Fibroblast of lung (primary cell): Measurements from ENCODE around the gene UBB. TPM values are rescaled to one million over a fixed set of nuclear protein-coding genes. Genes with fewer than 3 reads are reported as not detected.
A peak's percentile ranks its signal among the peaks of the same experiment; 100 is the strongest.

Experiments
- DNase-seq, 2 donors: peaks; one replicate each; pipeline versions ENCODE4 v3.0.0 to v3.0.0-alpha.2; 2010; ENCODE audit warnings: low read depth in 2 of 2
- H2AFZ ChIP-seq: 2 replicates; pipeline ENCODE4 v1.5.1; 2012; ENCODE audit warnings: low read length, control low read depth, inconsistent platforms
- H3K27ac ChIP-seq: 2 replicates; pipeline ENCODE4 v1.5.1; 2011; ENCODE audit warnings: low read length, control low read depth; ENCODE audit not compliant: insufficient read depth
- H3K27me3 ChIP-seq: 2 replicates; pipeline ENCODE4 v1.5.1; 2011; ENCODE audit warnings: mild to moderate bottlenecking, low read length; ENCODE audit not compliant: control insufficient read depth, insufficient read depth
- H3K36me3 ChIP-seq: 2 replicates; pipeline ENCODE4 v1.5.1; 2011; ENCODE audit warnings: low read length; ENCODE audit not compliant: control insufficient read depth, insufficient read depth
- H3K4me1 ChIP-seq: 2 replicates; pipeline ENCODE4 v1.5.1; 2011; ENCODE audit warnings: low read length; ENCODE audit not compliant: control insufficient read depth, insufficient read depth; ENCODE audit errors: extremely low read depth
- H3K4me2 ChIP-seq: 2 replicates; pipeline ENCODE4 v1.5.1; 2011; ENCODE audit warnings: low read length, control low read depth; ENCODE audit not compliant: insufficient read depth; ENCODE audit errors: extremely low read depth
- H3K4me3 ChIP-seq, 4 experiments: fragments of 200-600 bp in 1 of 4; sonication (generic) in 1 of 4; replicated peaks in 1 of 4; 2 replicates each; pipeline ENCODE4 v1.5.1; 2011 to 2016; ENCODE audit warnings: low read length in 4 of 4, low read depth in 3 of 4, mild to moderate bottlenecking in 3 of 4, control low read depth in 2 of 4, inconsistent platforms in 1 of 4, mixed read lengths in 1 of 4; ENCODE audit not compliant: insufficient read depth in 1 of 4; ENCODE audit errors: control extremely low read depth in 1 of 4
- H3K79me2 ChIP-seq: 2 replicates; pipeline ENCODE4 v1.5.1; 2012; ENCODE audit warnings: mild to moderate bottlenecking, low read length, inconsistent platforms; ENCODE audit not compliant: control insufficient read depth, insufficient read depth
- H3K9ac ChIP-seq: 2 replicates; pipeline ENCODE4 v1.5.1; 2011; ENCODE audit warnings: mild to moderate bottlenecking, low read length, control low read depth; ENCODE audit not compliant: insufficient read depth
- H3K9me3 ChIP-seq: 2 replicates; pipeline ENCODE4 v1.5.1; 2012; ENCODE audit warnings: low read depth, low read length; ENCODE audit not compliant: control insufficient read depth, insufficient read depth
- H4K20me1 ChIP-seq: 2 replicates; pipeline ENCODE4 v1.5.1; 2011; ENCODE audit warnings: low read length; ENCODE audit not compliant: control insufficient read depth, insufficient read depth; ENCODE audit errors: extremely low read depth
- EZH2 ChIP-seq: IDR thresholded peaks from 2 replicates; pipeline ENCODE4 v1.5.1; 2012; ENCODE audit warnings: low read length, control low read depth, mild to moderate bottlenecking; ENCODE audit errors: missing control alignments
- polyA plus RNA-seq, 2 donors: library from polyadenylated mRNA; depleted of rRNA in 1 of 2; stranded (reverse) in 1 of 2; unstranded in 1 of 2; fragments of >200 nt; gene quantifications; 2 replicates each; pipeline ENCODE4 v1.2.1, GENCODE V29; 2011 to 2012; ENCODE audit warnings: missing spikeins in 1 of 2
- total RNA-seq: library from RNA; depleted of rRNA; stranded (reverse); fragments of >200 nt; gene quantifications from 2 replicates; pipeline ENCODE4 v1.2.1, GENCODE V29; 2014
- TF ChIP-seq, protein P1 (sequence below), 2 donors: IDR thresholded peaks in 1 of 2; conservative IDR thresholded peaks in 1 of 2; 1 replicate in 1 of 2; 2 replicates in 1 of 2; pipeline ENCODE4 v1.5.1; 2011 to 2012; ENCODE audit warnings: low read length in 2 of 2, control low read depth in 1 of 2, inconsistent platforms in 1 of 2, low read depth in 1 of 2, mild to moderate bottlenecking in 1 of 2

UBB gene
- total and polyA plus RNA-seq, 2 donors (not counting 1 experiment from before 2014, with no cell fraction given) = 1,190 to 3,188 TPM

DNA sequence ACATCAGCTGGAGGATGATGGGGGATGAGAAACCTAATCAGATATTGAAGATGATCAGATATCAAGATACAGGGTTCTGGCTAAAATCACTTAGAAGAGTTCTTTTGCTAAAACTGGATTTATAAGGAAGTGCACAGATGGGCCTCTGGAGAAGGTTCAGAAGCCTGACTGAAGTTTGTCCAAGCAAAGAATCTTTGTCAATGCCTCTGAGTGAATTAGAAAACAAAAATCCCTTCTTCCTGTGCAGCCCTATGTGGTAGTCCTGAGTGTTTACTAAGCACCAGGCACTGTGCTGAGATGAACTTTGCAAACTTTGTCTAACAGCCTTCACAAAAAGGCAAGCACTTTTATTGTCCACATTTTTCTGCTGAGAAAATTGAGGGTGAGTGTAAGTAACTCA lies 16.3 kb upstream of the UBB start:
- H3K36me3 ChIP-seq = no peaks in the 10 kb centered on the region

GRCh38 chr17:16371742-16372141 lies 9.1 kb upstream of the UBB start:
- no peaks in the 10 kb centered on the region for H3K36me3 ChIP-seq
- no peak for TF ChIP-seq EZH2
- TF ChIP-seq, protein P1, sequence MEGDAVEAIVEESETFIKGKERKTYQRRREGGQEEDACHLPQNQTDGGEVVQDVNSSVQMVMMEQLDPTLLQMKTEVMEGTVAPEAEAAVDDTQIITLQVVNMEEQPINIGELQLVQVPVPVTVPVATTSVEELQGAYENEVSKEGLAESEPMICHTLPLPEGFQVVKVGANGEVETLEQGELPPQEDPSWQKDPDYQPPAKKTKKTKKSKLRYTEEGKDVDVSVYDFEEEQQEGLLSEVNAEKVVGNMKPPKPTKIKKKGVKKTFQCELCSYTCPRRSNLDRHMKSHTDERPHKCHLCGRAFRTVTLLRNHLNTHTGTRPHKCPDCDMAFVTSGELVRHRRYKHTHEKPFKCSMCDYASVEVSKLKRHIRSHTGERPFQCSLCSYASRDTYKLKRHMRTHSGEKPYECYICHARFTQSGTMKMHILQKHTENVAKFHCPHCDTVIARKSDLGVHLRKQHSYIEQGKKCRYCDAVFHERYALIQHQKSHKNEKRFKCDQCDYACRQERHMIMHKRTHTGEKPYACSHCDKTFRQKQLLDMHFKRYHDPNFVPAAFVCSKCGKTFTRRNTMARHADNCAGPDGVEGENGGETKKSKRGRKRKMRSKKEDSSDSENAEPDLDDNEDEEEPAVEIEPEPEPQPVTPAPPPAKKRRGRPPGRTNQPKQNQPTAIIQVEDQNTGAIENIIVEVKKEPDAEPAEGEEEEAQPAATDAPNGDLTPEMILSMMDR (conservative IDR thresholded peaks at IDR 0.05 in 1 of 2, IDR thresholded peaks at IDR 0.05 in 1 of 2; ENCODE audit: low read depth in 1 of 2, low read length in 2 of 2) = no peak
- no peak overlapping the region for H3K4me2 ChIP-seq
- peak; percentile 63 to 87 for DNase-seq
- H3K79me2 ChIP-seq = no peaks in the 10 kb centered on the region
- H3K9me3 ChIP-seq = no peaks in the 10 kb centered on the region
- H3K4me3 ChIP-seq = no peak overlapping the region
- no peak overlapping the region for H3K27ac ChIP-seq
- H3K4me1 ChIP-seq = peaks cover 3% of the 10 kb centered on the region
- no peaks in the 10 kb centered on the region for H3K27me3 ChIP-seq
- no peaks in the 10 kb centered on the region for H4K20me1 ChIP-seq
- no peak overlapping the region for H2AFZ ChIP-seq
- H3K9ac ChIP-seq = no peak overlapping the region

More for the DNA sequence above, 16.3 kb upstream of the UBB start:
- Histone ChIP-seq H3K4me2 (no peak overlapping the region), H3K4me1 (no peaks in the 10 kb centered on the region), H3K27me3 (no peaks in the 10 kb centered on the region), H3K4me3 (no peak overlapping the region), H3K9ac (no peak overlapping the region), H2AFZ (no peak overlapping the region), H3K27ac (no peak overlapping the region), H4K20me1 (no peaks in the 10 kb centered on the region), H3K79me2 (no peaks in the 10 kb centered on the region), H3K9me3 (no peaks in the 10 kb centered on the region)
- no peak for DNase-seq
- TF ChIP-seq, protein P1 (conservative IDR thresholded peaks at IDR 0.05 in 1 of 2, IDR thresholded peaks at IDR 0.05 in 1 of 2; ENCODE audit: low read depth in 1 of 2, low read length in 2 of 2) = no peak
- TF ChIP-seq EZH2 = no peak

DNA sequence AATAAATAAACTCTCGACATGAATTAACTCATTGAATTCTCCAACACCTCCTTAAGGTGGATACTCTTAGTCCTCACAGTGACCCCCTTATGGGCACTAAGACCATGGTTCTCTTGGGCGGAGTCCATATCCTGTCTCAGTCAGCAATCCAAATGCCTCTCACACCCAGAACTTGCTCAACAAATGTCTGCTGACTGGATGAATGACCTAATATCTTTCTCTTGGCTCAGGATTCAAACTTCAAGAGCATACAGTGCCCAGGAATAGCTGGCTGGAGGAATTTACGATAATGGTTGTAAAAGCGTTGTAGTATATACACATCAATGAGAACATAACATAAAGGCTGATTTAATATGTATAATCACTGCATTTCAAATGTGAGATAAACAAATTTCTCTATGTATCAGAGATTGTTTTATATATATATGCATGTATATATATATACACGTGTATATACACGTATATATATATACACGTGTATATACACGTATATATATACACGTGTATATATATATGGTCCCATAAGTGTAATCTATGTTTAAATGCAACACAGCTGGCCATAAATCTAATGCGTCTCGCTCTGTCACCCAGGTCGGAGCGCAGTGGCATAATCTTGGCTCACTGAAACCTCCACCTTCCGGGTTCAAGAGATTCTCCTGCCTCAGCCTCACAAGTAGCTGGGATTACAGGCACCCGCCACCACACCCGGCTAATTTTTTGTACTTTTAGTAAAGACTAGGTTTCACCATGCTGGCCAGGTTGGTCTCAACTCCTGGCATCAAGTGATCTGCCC lies 6.5 kb upstream of the UBB start:
- DNase-seq = peak; percentile 64 to 93
- Histone ChIP-seq H4K20me1 (no peaks in the 10 kb centered on the region), H3K27ac (no peak overlapping the region), H3K9ac (no peak overlapping the region), H3K4me3 (no peak overlapping the region), H3K27me3 (no peaks in the 10 kb centered on the region), H3K4me2 (no peak overlapping the region), H3K9me3 (no peaks in the 10 kb centered on the region), H2AFZ (no peak overlapping the region), H3K36me3 (no peaks in the 10 kb centered on the region), H3K4me1 (peaks cover 5% of the 10 kb centered on the region), H3K79me2 (no peaks in the 10 kb centered on the region)
- no peak for TF ChIP-seq EZH2
- TF ChIP-seq, protein P1 (conservative IDR thresholded peaks at IDR 0.05 in 1 of 2, IDR thresholded peaks at IDR 0.05 in 1 of 2; ENCODE audit: low read depth in 1 of 2, low read length in 2 of 2) = no peak
